Measurements from ENCODE around the gene CDKAL1. TPM values are rescaled to one million over a fixed set of nuclear protein-coding genes. Genes with fewer than 3 reads are reported as not detected.

Gene CDKAL1
- total and polyA plus RNA-seq, 10 of the 15 experiments (the other 5 are each of a cell fraction or from before 2014, with no cell fraction given): 10.7 to 26.9 (median 17.3) TPM

- TF ChIP-seq ETV6 (conservative IDR thresholded peaks at IDR 0.05 in 1 of 2, IDR thresholded peaks at IDR 0.05 in 1 of 2; ENCODE audit: borderline replicate concordance in 1 of 2, low read depth in 1 of 2): peak in 1 of 2 experiments; percentile 58; a peak in 1 of 4 replicates
- no peak for TF ChIP-seq ZNF622 (IDR thresholded peaks at IDR 0.05)
- no peak for TF ChIP-seq CHD2 (IDR thresholded peaks at IDR 0.05; ENCODE audit: borderline replicate concordance, low read depth, low read length)
- no peak for TF ChIP-seq SPI1 (IDR thresholded peaks at IDR 0.05; ENCODE audit: borderline replicate concordance, insufficient read depth, low read depth, low read length)
- TF ChIP-seq CHD4 (IDR thresholded peaks at IDR 0.05): no peak
- TF ChIP-seq PAX5 (IDR thresholded peaks at IDR 0.05; ENCODE audit: borderline replicate concordance, low read depth, low read length): peak; percentile 20; the same call in 1 of the 2 replicates
- TF ChIP-seq, protein P1, sequence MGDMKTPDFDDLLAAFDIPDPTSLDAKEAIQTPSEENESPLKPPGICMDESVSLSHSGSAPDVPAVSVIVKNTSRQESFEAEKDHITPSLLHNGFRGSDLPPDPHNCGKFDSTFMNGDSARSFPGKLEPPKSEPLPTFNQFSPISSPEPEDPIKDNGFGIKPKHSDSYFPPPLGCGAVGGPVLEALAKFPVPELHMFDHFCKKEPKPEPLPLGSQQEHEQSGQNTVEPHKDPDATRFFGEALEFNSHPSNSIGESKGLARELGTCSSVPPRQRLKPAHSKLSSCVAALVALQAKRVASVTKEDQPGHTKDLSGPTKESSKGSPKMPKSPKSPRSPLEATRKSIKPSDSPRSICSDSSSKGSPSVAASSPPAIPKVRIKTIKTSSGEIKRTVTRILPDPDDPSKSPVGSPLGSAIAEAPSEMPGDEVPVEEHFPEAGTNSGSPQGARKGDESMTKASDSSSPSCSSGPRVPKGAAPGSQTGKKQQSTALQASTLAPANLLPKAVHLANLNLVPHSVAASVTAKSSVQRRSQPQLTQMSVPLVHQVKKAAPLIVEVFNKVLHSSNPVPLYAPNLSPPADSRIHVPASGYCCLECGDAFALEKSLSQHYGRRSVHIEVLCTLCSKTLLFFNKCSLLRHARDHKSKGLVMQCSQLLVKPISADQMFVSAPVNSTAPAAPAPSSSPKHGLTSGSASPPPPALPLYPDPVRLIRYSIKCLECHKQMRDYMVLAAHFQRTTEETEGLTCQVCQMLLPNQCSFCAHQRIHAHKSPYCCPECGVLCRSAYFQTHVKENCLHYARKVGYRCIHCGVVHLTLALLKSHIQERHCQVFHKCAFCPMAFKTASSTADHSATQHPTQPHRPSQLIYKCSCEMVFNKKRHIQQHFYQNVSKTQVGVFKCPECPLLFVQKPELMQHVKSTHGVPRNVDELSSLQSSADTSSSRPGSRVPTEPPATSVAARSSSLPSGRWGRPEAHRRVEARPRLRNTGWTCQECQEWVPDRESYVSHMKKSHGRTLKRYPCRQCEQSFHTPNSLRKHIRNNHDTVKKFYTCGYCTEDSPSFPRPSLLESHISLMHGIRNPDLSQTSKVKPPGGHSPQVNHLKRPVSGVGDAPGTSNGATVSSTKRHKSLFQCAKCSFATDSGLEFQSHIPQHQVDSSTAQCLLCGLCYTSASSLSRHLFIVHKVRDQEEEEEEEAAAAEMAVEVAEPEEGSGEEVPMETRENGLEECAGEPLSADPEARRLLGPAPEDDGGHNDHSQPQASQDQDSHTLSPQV (IDR thresholded peaks at IDR 0.05): no peak
- no peak for TF ChIP-seq ZNF24 (IDR thresholded peaks at IDR 0.05)
- TF ChIP-seq BMI1 (IDR thresholded peaks at IDR 0.05; ENCODE audit: borderline replicate concordance): no peak
- no peak for TF ChIP-seq SREBF2 (IDR thresholded peaks at IDR 0.05; ENCODE audit: low read length)
- peak; percentile 86 for TF ChIP-seq CBFB (IDR thresholded peaks at IDR 0.05; ENCODE audit: low read depth)
- no peak for TF ChIP-seq NFYB (IDR thresholded peaks at IDR 0.05; ENCODE audit: insufficient read depth, low read depth, low read length)
- no peak for TF ChIP-seq FOS (IDR thresholded peaks at IDR 0.05; ENCODE audit: borderline replicate concordance, extremely low read depth, insufficient read length)
Measured at GRCh38 chr6:20946022-20946421, 411.8 kb downstream of the CDKAL1 start (continued).
